Measurements from ENCODE around the gene MSN.
"Not testable (repeated sequence)": the region's sequence is repeated elsewhere in the genome, so short reads cannot be mapped to it uniquely, and the experiment has no call there.

MSN gene

GRCh38 chrX:65635822-65636221, 31.6 kb upstream of the MSN start:
- H3K79me2 ChIP-seq (ENCODE audit: insufficient read depth, low read length) = no peaks in the 10 kb centered on the region
- no peak overlapping the region for H3K4me2 ChIP-seq (ENCODE audit: low read length)
- no peak overlapping the region for H3K27ac ChIP-seq (ENCODE audit: low read depth, low read length, poor library complexity, severe bottlenecking)
- no peaks in the 10 kb centered on the region for H3K27me3 ChIP-seq (ENCODE audit: insufficient read depth, low read length)
- no peaks in the 10 kb centered on the region for H3K9me2 ChIP-seq (ENCODE audit: low read depth, low read length)
- no peak overlapping the region for H2AFZ ChIP-seq (ENCODE audit: low read length)
- no peaks in the 10 kb centered on the region for H3K36me3 ChIP-seq (ENCODE audit: insufficient read depth, low read length)
- no peak overlapping the region for H3K4me3 ChIP-seq (ENCODE audit: low read depth, low read length, poor library complexity, severe bottlenecking)
- no peaks in the 10 kb centered on the region for H3K9me3 ChIP-seq (ENCODE audit: low read length)
- H4K20me1 ChIP-seq (ENCODE audit: insufficient read depth, low read length) = no peaks in the 10 kb centered on the region
- TF ChIP-seq CTCF (IDR thresholded peaks at IDR 0.05; ENCODE audit: low read length) (no peak; the same call in 1 of the 2 replicates), EZH2 (IDR thresholded peaks at IDR 0.05; ENCODE audit: borderline replicate concordance, low read length) (no peak)
- H3K9ac ChIP-seq (ENCODE audit: low read length) = no peak overlapping the region
- no peaks in the 10 kb centered on the region for H3F3A ChIP-seq (ENCODE audit: insufficient read depth, low read length)
- no peaks in the 10 kb centered on the region for H3K4me1 ChIP-seq (ENCODE audit: insufficient read depth, low read length, severe bottlenecking)

- not testable (repeated sequence) for H3K27me3 ChIP-seq (ENCODE audit: insufficient read depth, low read length); H3K4me3 ChIP-seq (ENCODE audit: low read depth, low read length, poor library complexity, severe bottlenecking); H3K79me2 ChIP-seq (ENCODE audit: insufficient read depth, low read length); H3K9me2 ChIP-seq (ENCODE audit: low read depth, low read length); H4K20me1 ChIP-seq (ENCODE audit: insufficient read depth, low read length); H3K4me1 ChIP-seq (ENCODE audit: insufficient read depth, low read length, severe bottlenecking); H3F3A ChIP-seq (ENCODE audit: insufficient read depth, low read length); H3K4me2 ChIP-seq (ENCODE audit: low read length); H3K27ac ChIP-seq (ENCODE audit: low read depth, low read length, poor library complexity, severe bottlenecking); H3K9ac ChIP-seq (ENCODE audit: low read length); H3K9me3 ChIP-seq (ENCODE audit: low read length); H3K36me3 ChIP-seq (ENCODE audit: insufficient read depth, low read length); H2AFZ ChIP-seq (ENCODE audit: low read length)
Measured at GRCh38 chrX:65636261-65636660, 31.2 kb upstream of the MSN start.

GRCh38 chrX:65637335-65637734, 30.1 kb upstream of the MSN start:
- Histone ChIP-seq H3K27me3 (ENCODE audit: insufficient read depth, low read length) (no peaks in the 10 kb centered on the region), H3K9ac (ENCODE audit: low read length) (no peak overlapping the region)
- no peak for TF ChIP-seq CTCF (IDR thresholded peaks at IDR 0.05; ENCODE audit: low read length)
- TF ChIP-seq EZH2 (IDR thresholded peaks at IDR 0.05; ENCODE audit: borderline replicate concordance, low read length) = no peak

DNA sequence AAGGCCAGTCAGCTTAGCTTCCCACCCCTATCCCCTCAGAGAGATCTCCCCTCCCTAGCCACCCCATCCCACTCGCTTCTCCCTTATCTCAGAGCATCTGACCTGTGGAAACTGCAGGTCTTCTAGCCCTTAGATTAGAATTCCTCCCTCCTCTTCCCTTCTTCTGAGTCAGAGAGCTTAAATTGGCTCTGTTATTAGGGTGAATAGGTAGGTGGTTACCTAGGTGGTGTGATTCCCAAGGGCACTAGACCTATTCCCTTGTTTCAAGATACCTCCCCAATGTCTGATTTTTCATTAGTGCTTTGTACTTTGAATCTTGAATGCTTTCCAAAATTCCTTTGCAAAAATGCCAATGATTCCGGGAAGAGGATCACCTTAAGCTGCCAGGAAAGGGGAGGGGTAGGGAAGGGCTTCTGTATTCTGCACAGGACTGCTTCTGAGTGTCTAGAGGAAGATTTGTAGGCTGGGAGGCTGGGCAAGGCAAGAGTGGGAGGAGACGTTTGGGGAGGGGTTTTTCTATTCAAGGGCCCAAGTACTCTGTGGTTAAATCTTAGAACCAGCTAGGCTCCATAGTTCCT, 24.5 kb upstream of the MSN start:
- no peak overlapping the region for H3K4me2 ChIP-seq (ENCODE audit: low read length)
- no peak overlapping the region for H3K9ac ChIP-seq (ENCODE audit: low read length)

More at GRCh38 chrX:65637335-65637734, 30.1 kb upstream of the MSN start:
- no peaks in the 10 kb centered on the region for H3K79me2 ChIP-seq (ENCODE audit: insufficient read depth, low read length)
- H2AFZ ChIP-seq (ENCODE audit: low read length) = no peak overlapping the region
- H3K36me3 ChIP-seq (ENCODE audit: insufficient read depth, low read length) = no peaks in the 10 kb centered on the region
- no peak overlapping the region for H3K27ac ChIP-seq (ENCODE audit: low read depth, low read length, poor library complexity, severe bottlenecking)
- H3K9me2 ChIP-seq (ENCODE audit: low read depth, low read length) = no peaks in the 10 kb centered on the region
- no peaks in the 10 kb centered on the region for H3F3A ChIP-seq (ENCODE audit: insufficient read depth, low read length)
- no peak overlapping the region for H3K4me3 ChIP-seq (ENCODE audit: low read depth, low read length, poor library complexity, severe bottlenecking)
- H3K4me1 ChIP-seq (ENCODE audit: insufficient read depth, low read length, severe bottlenecking) = no peaks in the 10 kb centered on the region
- no peaks in the 10 kb centered on the region for H3K9me3 ChIP-seq (ENCODE audit: low read length)
- no peak overlapping the region for H3K4me2 ChIP-seq (ENCODE audit: low read length)
- H4K20me1 ChIP-seq (ENCODE audit: insufficient read depth, low read length) = no peaks in the 10 kb centered on the region

More for the DNA sequence above, 24.5 kb upstream of the MSN start:
- H3K79me2 ChIP-seq (ENCODE audit: insufficient read depth, low read length) = no peaks in the 10 kb centered on the region
- H4K20me1 ChIP-seq (ENCODE audit: insufficient read depth, low read length) = no peaks in the 10 kb centered on the region
- no peak overlapping the region for H2AFZ ChIP-seq (ENCODE audit: low read length)
- H3K9me3 ChIP-seq (ENCODE audit: low read length) = no peaks in the 10 kb centered on the region
- H3K4me1 ChIP-seq (ENCODE audit: insufficient read depth, low read length, severe bottlenecking) = no peaks in the 10 kb centered on the region
- no peaks in the 10 kb centered on the region for H3F3A ChIP-seq (ENCODE audit: insufficient read depth, low read length)
- no peak overlapping the region for H3K27ac ChIP-seq (ENCODE audit: low read depth, low read length, poor library complexity, severe bottlenecking)
- no peaks in the 10 kb centered on the region for H3K36me3 ChIP-seq (ENCODE audit: insufficient read depth, low read length)
- TF ChIP-seq CTCF (IDR thresholded peaks at IDR 0.05; ENCODE audit: low read length) (no peak), EZH2 (IDR thresholded peaks at IDR 0.05; ENCODE audit: borderline replicate concordance, low read length) (no peak)
- no peak overlapping the region for H3K4me3 ChIP-seq (ENCODE audit: low read depth, low read length, poor library complexity, severe bottlenecking)
- no peaks in the 10 kb centered on the region for H3K27me3 ChIP-seq (ENCODE audit: insufficient read depth, low read length)
- H3K9me2 ChIP-seq (ENCODE audit: low read depth, low read length) = no peaks in the 10 kb centered on the region

All from OCI-LY1 (cell line).